Measurements from ENCODE around the gene PLCL2. TPM values are rescaled to one million over a fixed set of nuclear protein-coding genes. Genes with fewer than 3 reads are reported as not detected.

PLCL2 gene
- total and polyA plus RNA-seq, 4 donors, result 2.1 to 16.7 (median 7.0) TPM

GRCh38 chr3:17013571-17013970 lies 128.8 kb downstream of the PLCL2 start:
- H3K4me3 ChIP-seq (ENCODE audit: low read length in 2 of 2), result no peak overlapping the region
- ATAC-seq (ENCODE audit: low FRiP score), result no peak
- H3K27me3 ChIP-seq (ENCODE audit: control insufficient read depth in 1 of 2, insufficient read depth in 2 of 2, low read length in 1 of 2), result no peaks in the 10 kb centered on the region
- WGBS, 2 donors, result 96 to 97% methylated on average over 4 of the region's 4 CpGs
- H3K4me1 ChIP-seq (ENCODE audit: control insufficient read depth in 1 of 2, insufficient read depth in 2 of 2, low read length in 2 of 2), result peaks cover 0 to 4% of the 10 kb centered on the region in 2 donors
- H3K9me3 ChIP-seq (ENCODE audit: control insufficient read depth, low read length), result no peaks in the 10 kb centered on the region
- intact Hi-C loops (cut with DNase I), result no loop called here
- peaks cover 0 to 2% of the 10 kb centered on the region in 2 donors for H3K36me3 ChIP-seq (ENCODE audit: control insufficient read depth in 1 of 2, insufficient read depth in 2 of 2, low read length in 1 of 2)
- no peak for DNase-seq
- H3K27ac ChIP-seq (ENCODE audit: low read depth in 1 of 2, low read length in 2 of 2), result no peak overlapping the region

GRCh38 chr3:17014284-17014683 lies 129.5 kb downstream of the PLCL2 start:
- Histone ChIP-seq H3K36me3 (ENCODE audit: control insufficient read depth in 1 of 2, insufficient read depth in 2 of 2, low read length in 1 of 2) (peaks cover 0 to 2% of the 10 kb centered on the region in 2 donors), H3K4me1 (ENCODE audit: control insufficient read depth in 1 of 2, insufficient read depth in 2 of 2, low read length in 2 of 2) (peaks cover 0 to 4% of the 10 kb centered on the region in 2 donors), H3K27me3 (ENCODE audit: control insufficient read depth in 1 of 2, insufficient read depth in 2 of 2, low read length in 1 of 2) (no peaks in the 10 kb centered on the region), H3K9me3 (ENCODE audit: control insufficient read depth, low read length) (no peaks in the 10 kb centered on the region), H3K4me3 (ENCODE audit: low read length in 2 of 2) (no peak overlapping the region), H3K27ac (ENCODE audit: low read depth in 1 of 2, low read length in 2 of 2) (no peak overlapping the region)
- no peak for DNase-seq
- 88 to 95% methylated on average over 2 of the region's 2 CpGs for WGBS, 2 donors
- intact Hi-C loops (cut with DNase I), result no loop called here
- ATAC-seq (ENCODE audit: low FRiP score), result no peak

GRCh38 chr3:17014709-17015108 lies 130.0 kb downstream of the PLCL2 start:
- no peak for ATAC-seq (ENCODE audit: low FRiP score)
- no peak for DNase-seq
- Histone ChIP-seq H3K4me3 (ENCODE audit: low read length in 2 of 2) (no peak overlapping the region), H3K36me3 (ENCODE audit: control insufficient read depth in 1 of 2, insufficient read depth in 2 of 2, low read length in 1 of 2) (peaks cover 0 to 2% of the 10 kb centered on the region in 2 donors), H3K27me3 (ENCODE audit: control insufficient read depth in 1 of 2, insufficient read depth in 2 of 2, low read length in 1 of 2) (no peaks in the 10 kb centered on the region), H3K27ac (ENCODE audit: low read depth in 1 of 2, low read length in 2 of 2) (no peak overlapping the region), H3K4me1 (ENCODE audit: control insufficient read depth in 1 of 2, insufficient read depth in 2 of 2, low read length in 2 of 2) (peaks cover 0 to 4% of the 10 kb centered on the region in 2 donors), H3K9me3 (ENCODE audit: control insufficient read depth, low read length) (no peaks in the 10 kb centered on the region)
- intact Hi-C loops (cut with DNase I), result no loop called here
- WGBS, 2 donors, result 93 to 95% methylated on average over 8 of the region's 8 CpGs

- Histone ChIP-seq H3K9me3 (ENCODE audit: control insufficient read depth, low read length) (no peaks in the 10 kb centered on the region), H3K4me3 (ENCODE audit: low read length in 2 of 2) (no peak overlapping the region), H3K4me1 (ENCODE audit: control insufficient read depth in 1 of 2, insufficient read depth in 2 of 2, low read length in 2 of 2) (peaks cover 0 to 2% of the 10 kb centered on the region in 2 donors), H3K36me3 (ENCODE audit: control insufficient read depth in 1 of 2, insufficient read depth in 2 of 2, low read length in 1 of 2) (peaks cover 0 to 2% of the 10 kb centered on the region in 2 donors), H3K27me3 (ENCODE audit: control insufficient read depth in 1 of 2, insufficient read depth in 2 of 2, low read length in 1 of 2) (no peaks in the 10 kb centered on the region), H3K27ac (ENCODE audit: low read depth in 1 of 2, low read length in 2 of 2) (no peak overlapping the region)
- ATAC-seq (ENCODE audit: low FRiP score) (no peak), DNase-seq (no peak)
- 95 to 100% methylated on average over 1 of the region's 1 CpG for WGBS, 2 donors
- intact Hi-C loops (cut with DNase I), result no loop called here
Observed at GRCh38 chr3:17021614-17022013, 136.9 kb downstream of the PLCL2 start.

GRCh38 chr3:17023006-17023664 lies 138.4 kb downstream of the PLCL2 start:
- 72 to 80% methylated on average over 6 of the region's 6 CpGs for WGBS, 2 donors
- no peak for ATAC-seq (ENCODE audit: low FRiP score)
- Histone ChIP-seq H3K27me3 (ENCODE audit: control insufficient read depth in 1 of 2, insufficient read depth in 2 of 2, low read length in 1 of 2) (no peaks in the 10 kb centered on the region), H3K9me3 (ENCODE audit: control insufficient read depth, low read length) (no peaks in the 10 kb centered on the region), H3K4me3 (ENCODE audit: low read length in 2 of 2) (no peak overlapping the region), H3K27ac (ENCODE audit: low read depth in 1 of 2, low read length in 2 of 2) (no peak overlapping the region), H3K36me3 (ENCODE audit: control insufficient read depth in 1 of 2, insufficient read depth in 2 of 2, low read length in 1 of 2) (peaks cover 0 to 2% of the 10 kb centered on the region in 2 donors), H3K4me1 (ENCODE audit: control insufficient read depth in 1 of 2, insufficient read depth in 2 of 2, low read length in 2 of 2) (peaks cover 0 to 2% of the 10 kb centered on the region in 2 donors)
- intact Hi-C loops (cut with DNase I), result no loop called here
- no peak for DNase-seq

GRCh38 chr3:17025594-17026139 lies 140.9 kb downstream of the PLCL2 start:
- no peak overlapping the region for H3K27ac ChIP-seq (ENCODE audit: low read depth in 1 of 2, low read length in 2 of 2)
- ATAC-seq (ENCODE audit: low FRiP score), result no peak
- no peak overlapping the region for H3K4me3 ChIP-seq (ENCODE audit: low read length in 2 of 2)
- DNase-seq, result no peak
- no peaks in the 10 kb centered on the region for H3K27me3 ChIP-seq (ENCODE audit: control insufficient read depth in 1 of 2, insufficient read depth in 2 of 2, low read length in 1 of 2)
- H3K4me1 ChIP-seq (ENCODE audit: control insufficient read depth in 1 of 2, insufficient read depth in 2 of 2, low read length in 2 of 2), result peaks cover 0 to 2% of the 10 kb centered on the region in 2 donors
- 93 to 94% methylated on average over 5 of the region's 5 CpGs for WGBS, 2 donors
- no peaks in the 10 kb centered on the region for H3K9me3 ChIP-seq (ENCODE audit: control insufficient read depth, low read length)
- intact Hi-C loops (cut with DNase I), result no loop called here
- peaks cover 0 to 2% of the 10 kb centered on the region in 2 donors for H3K36me3 ChIP-seq (ENCODE audit: control insufficient read depth in 1 of 2, insufficient read depth in 2 of 2, low read length in 1 of 2)

GRCh38 chr3:17027318-17027717 lies 142.6 kb downstream of the PLCL2 start:
- H3K4me1 ChIP-seq (ENCODE audit: control insufficient read depth in 1 of 2, insufficient read depth in 2 of 2, low read length in 2 of 2), result peaks cover 0 to 2% of the 10 kb centered on the region in 2 donors
- H3K27ac ChIP-seq (ENCODE audit: low read depth in 1 of 2, low read length in 2 of 2), result peak overlapping the region in 1 of 2 donors; percentile 38
- peak overlapping the region; percentile 52 to 66 for H3K4me3 ChIP-seq (ENCODE audit: low read length in 2 of 2)
- ATAC-seq (ENCODE audit: low FRiP score), result peak; percentile 65
- peaks cover 0 to 2% of the 10 kb centered on the region in 2 donors for H3K36me3 ChIP-seq (ENCODE audit: control insufficient read depth in 1 of 2, insufficient read depth in 2 of 2, low read length in 1 of 2)
- no peaks in the 10 kb centered on the region for H3K27me3 ChIP-seq (ENCODE audit: control insufficient read depth in 1 of 2, insufficient read depth in 2 of 2, low read length in 1 of 2)
- intact Hi-C loops (cut with DNase I), result no loop called here
- WGBS, 2 donors, result 10 to 14% methylated on average over 1 of the region's 1 CpG
- no peak for DNase-seq
- no peaks in the 10 kb centered on the region for H3K9me3 ChIP-seq (ENCODE audit: control insufficient read depth, low read length)

GRCh38 chr3:17028363-17028762 lies 143.6 kb downstream of the PLCL2 start:
- Histone ChIP-seq H3K4me3 (ENCODE audit: low read length in 2 of 2) (no peak overlapping the region), H3K9me3 (ENCODE audit: control insufficient read depth, low read length) (no peaks in the 10 kb centered on the region), H3K27me3 (ENCODE audit: control insufficient read depth in 1 of 2, insufficient read depth in 2 of 2, low read length in 1 of 2) (no peaks in the 10 kb centered on the region), H3K4me1 (ENCODE audit: control insufficient read depth in 1 of 2, insufficient read depth in 2 of 2, low read length in 2 of 2) (peaks cover 0 to 2% of the 10 kb centered on the region in 2 donors), H3K27ac (ENCODE audit: low read depth in 1 of 2, low read length in 2 of 2) (no peak overlapping the region), H3K36me3 (ENCODE audit: control insufficient read depth in 1 of 2, insufficient read depth in 2 of 2, low read length in 1 of 2) (no peaks in the 10 kb centered on the region)
- WGBS, 2 donors, result 92% methylated on average over 4 of the region's 4 CpGs
- DNase-seq, result no peak
- no peak for ATAC-seq (ENCODE audit: low FRiP score)
- intact Hi-C loops (cut with DNase I), result no loop called here

- Histone ChIP-seq H3K27ac (ENCODE audit: low read depth in 1 of 2, low read length in 2 of 2) (no peak overlapping the region), H3K9me3 (ENCODE audit: control insufficient read depth, low read length) (no peaks in the 10 kb centered on the region), H3K36me3 (ENCODE audit: control insufficient read depth in 1 of 2, insufficient read depth in 2 of 2, low read length in 1 of 2) (no peaks in the 10 kb centered on the region), H3K4me3 (ENCODE audit: low read length in 2 of 2) (no peak overlapping the region), H3K27me3 (ENCODE audit: control insufficient read depth in 1 of 2, insufficient read depth in 2 of 2, low read length in 1 of 2) (no peaks in the 10 kb centered on the region), H3K4me1 (ENCODE audit: control insufficient read depth in 1 of 2, insufficient read depth in 2 of 2, low read length in 2 of 2) (no peaks in the 10 kb centered on the region)
- intact Hi-C loops (cut with DNase I), result loop anchor here (5.0 to 10.0 kb wide), 3 partner anchors 148 to 428 kb away; partner anchors contain the start of gene PLCL2 (in 1 of the 2)
- no peak for ATAC-seq (ENCODE audit: low FRiP score)
- 56 to 62% methylated on average over 3 of the region's 3 CpGs for WGBS, 2 donors
- no peak for DNase-seq
Observed at GRCh38 chr3:17030438-17030837, 145.7 kb downstream of the PLCL2 start.
